Fibroblast of skin of scalp (primary cell): ENCODE measurements around the gene BLM.
"Not testable (repeated sequence)": the region's sequence is repeated elsewhere in the genome, so short reads cannot be mapped to it uniquely, and the experiment has no call there.

Source experiments
- DNase-seq: peaks from one replicate; pipeline ENCODE4 v3.0.0-alpha.2; 2013

BLM gene

GRCh38 chr15:90822204-90822955 is 105.2 kb downstream of the BLM start:
- DNase-seq = no peak

- DNase-seq = no peak
These were observed 106.4 kb downstream of the BLM start for GRCh38 chr15:90823455-90823974.

- DNase-seq = not testable (repeated sequence)
These were observed 108.2 kb downstream of the BLM start for GRCh38 chr15:90825115-90825899.

- not testable (repeated sequence) for DNase-seq
These were observed 109.2 kb downstream of the BLM start for GRCh38 chr15:90826206-90826885.

GRCh38 chr15:90826886-90827435 is 109.8 kb downstream of the BLM start:
- DNase-seq = no peak

- no peak for DNase-seq
These were observed 111.0 kb downstream of the BLM start for GRCh38 chr15:90828111-90828510.

GRCh38 chr15:90829126-90829525 is 112.0 kb downstream of the BLM start:
- no peak for DNase-seq

- no peak for DNase-seq
These were observed 112.8 kb downstream of the BLM start for GRCh38 chr15:90829942-90830440.

GRCh38 chr15:90834626-90835025 is 117.5 kb downstream of the BLM start:
- DNase-seq = no peak

- DNase-seq = peak; percentile 54
These were observed 119.2 kb downstream of the BLM start for GRCh38 chr15:90836296-90836871.

GRCh38 chr15:90837094-90837493 is 119.9 kb downstream of the BLM start:
- no peak for DNase-seq

- no peak for DNase-seq
These were observed 121.0 kb downstream of the BLM start for GRCh38 chr15:90838139-90838538.

GRCh38 chr15:90838544-90838943 is 121.4 kb downstream of the BLM start:
- no peak for DNase-seq

GRCh38 chr15:90839187-90840071 is 122.3 kb downstream of the BLM start:
- no peak for DNase-seq

GRCh38 chr15:90840157-90840855 is 123.2 kb downstream of the BLM start:
- no peak for DNase-seq

- DNase-seq = no peak
These were observed 123.8 kb downstream of the BLM start for GRCh38 chr15:90840954-90841353.

GRCh38 chr15:90844696-90845095 is 127.5 kb downstream of the BLM start:
- no peak for DNase-seq

- peak; percentile 80 for DNase-seq
These were observed 128.2 kb downstream of the BLM start for GRCh38 chr15:90845201-90845949.

GRCh38 chr15:90849424-90849823 is 132.3 kb downstream of the BLM start:
- not testable (repeated sequence) for DNase-seq

- DNase-seq = no peak
These were observed 134.0 kb downstream of the BLM start for GRCh38 chr15:90851114-90851513.
